Measurements from ENCODE around the gene PNKP. TPM values are rescaled to one million over a fixed set of nuclear protein-coding genes. Genes with fewer than 3 reads are reported as not detected.

PNKP gene
- total RNA-seq, 1 experiment from 2014 or later, result 130 TPM

DNA sequence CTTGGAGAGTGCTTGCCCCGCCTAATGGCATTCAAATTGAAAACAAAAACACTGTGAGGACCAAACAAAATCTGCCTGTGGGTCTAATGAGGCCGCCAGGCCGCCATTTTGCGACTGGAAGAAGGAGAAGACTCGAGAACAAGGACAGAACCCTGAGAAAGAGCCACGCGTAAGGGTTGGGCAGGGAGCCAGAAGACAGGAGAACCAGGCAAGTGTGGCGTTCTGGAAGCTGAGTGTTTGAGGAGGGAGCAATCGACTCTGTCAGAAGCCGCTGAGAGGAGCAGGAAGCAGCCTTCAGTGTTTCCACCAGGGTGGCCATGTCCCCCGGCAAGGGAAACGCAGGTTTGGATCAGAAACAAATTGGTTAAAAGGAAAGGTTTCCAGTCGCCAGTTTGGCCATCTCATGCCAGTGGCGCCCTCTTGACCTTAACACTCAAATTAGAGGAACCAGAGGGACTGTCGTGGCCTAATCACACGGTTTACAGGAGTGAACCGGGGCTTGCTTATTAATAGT, 26.6 kb downstream of the PNKP start:
- DNase-seq, result no peak
- no peaks in the 10 kb centered on the region for H3K27me3 Mint-ChIP-seq (ENCODE audit: insufficient read depth, unreplicated experiment)
- Histone ChIP-seq H3K36me3 (ENCODE audit: control insufficient read depth, insufficient read depth, low read length) (peaks cover 3% of the 10 kb centered on the region), H3K27me3 (replicated peaks; ENCODE audit: control insufficient read depth, insufficient read depth, low read length) (no peaks in the 10 kb centered on the region), H3K4me3 (ENCODE audit: low read depth, low read length) (no peak overlapping the region), H3K4me1 (no peaks in the 10 kb centered on the region), H3K9me3 (no peaks in the 10 kb centered on the region)
- intact Hi-C loops (cut with micrococcal nuclease; ENCODE audit: unreplicated experiment), result no loop called here
- TF ChIP-seq, protein P1, sequence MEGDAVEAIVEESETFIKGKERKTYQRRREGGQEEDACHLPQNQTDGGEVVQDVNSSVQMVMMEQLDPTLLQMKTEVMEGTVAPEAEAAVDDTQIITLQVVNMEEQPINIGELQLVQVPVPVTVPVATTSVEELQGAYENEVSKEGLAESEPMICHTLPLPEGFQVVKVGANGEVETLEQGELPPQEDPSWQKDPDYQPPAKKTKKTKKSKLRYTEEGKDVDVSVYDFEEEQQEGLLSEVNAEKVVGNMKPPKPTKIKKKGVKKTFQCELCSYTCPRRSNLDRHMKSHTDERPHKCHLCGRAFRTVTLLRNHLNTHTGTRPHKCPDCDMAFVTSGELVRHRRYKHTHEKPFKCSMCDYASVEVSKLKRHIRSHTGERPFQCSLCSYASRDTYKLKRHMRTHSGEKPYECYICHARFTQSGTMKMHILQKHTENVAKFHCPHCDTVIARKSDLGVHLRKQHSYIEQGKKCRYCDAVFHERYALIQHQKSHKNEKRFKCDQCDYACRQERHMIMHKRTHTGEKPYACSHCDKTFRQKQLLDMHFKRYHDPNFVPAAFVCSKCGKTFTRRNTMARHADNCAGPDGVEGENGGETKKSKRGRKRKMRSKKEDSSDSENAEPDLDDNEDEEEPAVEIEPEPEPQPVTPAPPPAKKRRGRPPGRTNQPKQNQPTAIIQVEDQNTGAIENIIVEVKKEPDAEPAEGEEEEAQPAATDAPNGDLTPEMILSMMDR (IDR thresholded peaks at IDR 0.05; ENCODE audit: insufficient read depth in 1 of 2, low read depth in 1 of 2, low read length in 1 of 2, severe bottlenecking in 1 of 2, unreplicated experiment in 1 of 2), result no peak
- ChIA-PET POLR2A (no interaction called here), CTCF (no interaction called here)
- no TSS peak for BruUV-seq (replicated peaks)
- H3K9me3 Mint-ChIP-seq (ENCODE audit: unreplicated experiment), result no peaks in the 10 kb centered on the region
- no peaks in the 10 kb centered on the region for H3K4me1 Mint-ChIP-seq (ENCODE audit: low read depth, unreplicated experiment)
- no peak overlapping the region for H3K27ac Mint-ChIP-seq (ENCODE audit: unreplicated experiment)
- peaks cover 48% of the 10 kb centered on the region for H3K36me3 Mint-ChIP-seq (ENCODE audit: insufficient read depth, unreplicated experiment)
- H3K4me3 Mint-ChIP-seq (ENCODE audit: unreplicated experiment), result no peak overlapping the region

DNA sequence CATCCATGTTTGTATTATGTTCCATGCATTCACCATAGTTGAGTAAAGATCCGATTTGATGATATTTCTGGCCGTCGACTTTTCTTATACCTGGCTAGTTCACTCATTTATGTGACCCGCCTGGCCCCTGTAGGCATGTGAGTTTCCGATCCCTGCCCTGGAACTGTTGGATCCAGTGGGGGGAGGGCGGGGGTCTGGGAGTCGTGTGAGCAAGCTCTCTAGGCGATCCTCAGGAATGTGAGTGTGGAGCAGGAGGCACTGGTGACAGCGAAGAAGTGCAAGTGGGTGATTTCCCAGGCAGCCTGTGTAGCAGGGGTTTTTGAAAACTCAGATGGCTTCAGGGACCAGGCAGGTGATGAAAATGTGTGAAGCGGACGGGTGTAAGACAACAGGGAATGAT, 27.1 kb downstream of the PNKP start:
- no peaks in the 10 kb centered on the region for H3K27me3 Mint-ChIP-seq (ENCODE audit: insufficient read depth, unreplicated experiment)
- H3K4me1 Mint-ChIP-seq (ENCODE audit: low read depth, unreplicated experiment), result no peaks in the 10 kb centered on the region
- no peak overlapping the region for H3K4me3 ChIP-seq (ENCODE audit: low read depth, low read length)
- POLR2A ChIA-PET, result no interaction called here
- intact Hi-C loops (cut with micrococcal nuclease; ENCODE audit: unreplicated experiment), result no loop called here
- CTCF ChIA-PET, result no interaction called here
- no TSS peak for BruUV-seq (replicated peaks)
- no peak overlapping the region for H3K27ac Mint-ChIP-seq (ENCODE audit: unreplicated experiment)
- H3K9me3 ChIP-seq, result no peaks in the 10 kb centered on the region
- H3K36me3 Mint-ChIP-seq (ENCODE audit: insufficient read depth, unreplicated experiment), result peaks cover 53% of the 10 kb centered on the region
- H3K27me3 ChIP-seq (replicated peaks; ENCODE audit: control insufficient read depth, insufficient read depth, low read length), result no peaks in the 10 kb centered on the region
- peaks cover 3% of the 10 kb centered on the region for H3K36me3 ChIP-seq (ENCODE audit: control insufficient read depth, insufficient read depth, low read length)
- H3K4me3 Mint-ChIP-seq (ENCODE audit: unreplicated experiment), result no peak overlapping the region
- no peaks in the 10 kb centered on the region for H3K4me1 ChIP-seq
- H3K9me3 Mint-ChIP-seq (ENCODE audit: unreplicated experiment), result no peaks in the 10 kb centered on the region
- TF ChIP-seq, protein P1 (IDR thresholded peaks at IDR 0.05; ENCODE audit: insufficient read depth in 1 of 2, low read depth in 1 of 2, low read length in 1 of 2, severe bottlenecking in 1 of 2, unreplicated experiment in 1 of 2), result no peak
- no peak for DNase-seq

DNA sequence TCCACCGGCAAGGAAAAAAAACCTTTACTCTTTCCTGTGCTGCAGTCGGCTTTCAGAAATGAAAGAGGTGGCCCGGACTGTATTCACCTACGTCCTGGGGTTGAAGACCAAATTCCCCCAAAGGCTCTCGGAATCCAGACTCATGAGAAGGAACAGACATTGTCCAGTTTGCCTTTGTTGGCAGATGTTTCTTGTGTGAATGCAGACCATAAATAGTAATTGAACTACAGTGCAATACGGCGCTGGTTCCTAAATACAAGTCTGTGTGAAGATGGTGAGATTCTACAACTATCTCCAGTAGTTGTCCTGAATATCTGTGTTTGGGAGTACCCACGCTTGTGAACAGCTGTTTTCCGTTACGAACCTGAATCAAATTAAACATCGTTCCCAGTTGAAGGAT, 27.7 kb downstream of the PNKP start:
- H3K4me1 Mint-ChIP-seq (ENCODE audit: low read depth, unreplicated experiment), result no peaks in the 10 kb centered on the region
- no peaks in the 10 kb centered on the region for H3K27me3 ChIP-seq (replicated peaks; ENCODE audit: control insufficient read depth, insufficient read depth, low read length)
- H3K27ac Mint-ChIP-seq (ENCODE audit: unreplicated experiment), result no peak overlapping the region
- ChIA-PET POLR2A (no interaction called here), CTCF (no interaction called here)
- BruUV-seq (replicated peaks), result no TSS peak
- no peaks in the 10 kb centered on the region for H3K9me3 Mint-ChIP-seq (ENCODE audit: unreplicated experiment)
- no peaks in the 10 kb centered on the region for H3K9me3 ChIP-seq
- DNase-seq, result no peak
- TF ChIP-seq, protein P1 (IDR thresholded peaks at IDR 0.05; ENCODE audit: insufficient read depth in 1 of 2, low read depth in 1 of 2, low read length in 1 of 2, severe bottlenecking in 1 of 2, unreplicated experiment in 1 of 2), result no peak
- no peaks in the 10 kb centered on the region for H3K27me3 Mint-ChIP-seq (ENCODE audit: insufficient read depth, unreplicated experiment)
- no peak overlapping the region for H3K4me3 Mint-ChIP-seq (ENCODE audit: unreplicated experiment)
- H3K36me3 ChIP-seq (ENCODE audit: control insufficient read depth, insufficient read depth, low read length), result peaks cover 3% of the 10 kb centered on the region
- no peak overlapping the region for H3K4me3 ChIP-seq (ENCODE audit: low read depth, low read length)
- peaks cover 59% of the 10 kb centered on the region for H3K36me3 Mint-ChIP-seq (ENCODE audit: insufficient read depth, unreplicated experiment)
- intact Hi-C loops (cut with micrococcal nuclease; ENCODE audit: unreplicated experiment), result no loop called here
- H3K4me1 ChIP-seq, result no peaks in the 10 kb centered on the region

Data from Caco-2 (cell line).